ENCODE data around the gene ZNF408. TPM values are rescaled to one million over a fixed set of nuclear protein-coding genes. Genes with fewer than 3 reads are reported as not detected.

The ZNF408 gene
- total RNA-seq, 1 donor from 2014 or later: 14.9 TPM

DNA sequence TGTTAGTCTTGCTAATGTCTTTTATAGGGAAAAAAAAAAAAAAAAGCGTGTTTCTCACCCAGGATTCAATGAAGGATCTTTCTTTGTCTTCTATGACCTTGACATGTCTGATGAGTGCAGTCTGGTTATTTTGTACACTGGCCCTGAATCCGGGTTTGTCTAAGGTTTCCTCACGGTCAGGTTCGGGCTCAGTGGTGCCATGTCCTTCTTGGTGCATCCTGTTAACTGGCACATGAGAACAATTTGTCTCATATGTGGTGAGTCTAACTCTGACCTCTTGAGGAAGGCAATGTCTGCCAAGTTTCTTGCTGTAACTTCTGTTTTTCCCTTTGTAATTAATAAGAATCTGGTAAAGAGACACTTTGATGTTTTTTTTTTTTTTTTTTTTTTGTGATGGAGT is 30.7 kb downstream of the ZNF408 start:
- H3K4me1 Mint-ChIP-seq (ENCODE audit: unreplicated experiment): no peaks in the 10 kb centered on the region
- no peaks in the 10 kb centered on the region for H3K36me3 Mint-ChIP-seq
- no peak overlapping the region for H3K27ac Mint-ChIP-seq
- no peak overlapping the region for H3K4me3 Mint-ChIP-seq
- DNase-seq (ENCODE audit: extremely low spot score, unreplicated experiment): no peak
- H3K9me3 Mint-ChIP-seq: no peaks in the 10 kb centered on the region
- TF ChIP-seq, protein P1, sequence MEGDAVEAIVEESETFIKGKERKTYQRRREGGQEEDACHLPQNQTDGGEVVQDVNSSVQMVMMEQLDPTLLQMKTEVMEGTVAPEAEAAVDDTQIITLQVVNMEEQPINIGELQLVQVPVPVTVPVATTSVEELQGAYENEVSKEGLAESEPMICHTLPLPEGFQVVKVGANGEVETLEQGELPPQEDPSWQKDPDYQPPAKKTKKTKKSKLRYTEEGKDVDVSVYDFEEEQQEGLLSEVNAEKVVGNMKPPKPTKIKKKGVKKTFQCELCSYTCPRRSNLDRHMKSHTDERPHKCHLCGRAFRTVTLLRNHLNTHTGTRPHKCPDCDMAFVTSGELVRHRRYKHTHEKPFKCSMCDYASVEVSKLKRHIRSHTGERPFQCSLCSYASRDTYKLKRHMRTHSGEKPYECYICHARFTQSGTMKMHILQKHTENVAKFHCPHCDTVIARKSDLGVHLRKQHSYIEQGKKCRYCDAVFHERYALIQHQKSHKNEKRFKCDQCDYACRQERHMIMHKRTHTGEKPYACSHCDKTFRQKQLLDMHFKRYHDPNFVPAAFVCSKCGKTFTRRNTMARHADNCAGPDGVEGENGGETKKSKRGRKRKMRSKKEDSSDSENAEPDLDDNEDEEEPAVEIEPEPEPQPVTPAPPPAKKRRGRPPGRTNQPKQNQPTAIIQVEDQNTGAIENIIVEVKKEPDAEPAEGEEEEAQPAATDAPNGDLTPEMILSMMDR (conservative IDR thresholded peaks at IDR 0.05): no peak
- no peaks in the 10 kb centered on the region for H3K27me3 Mint-ChIP-seq

DNA sequence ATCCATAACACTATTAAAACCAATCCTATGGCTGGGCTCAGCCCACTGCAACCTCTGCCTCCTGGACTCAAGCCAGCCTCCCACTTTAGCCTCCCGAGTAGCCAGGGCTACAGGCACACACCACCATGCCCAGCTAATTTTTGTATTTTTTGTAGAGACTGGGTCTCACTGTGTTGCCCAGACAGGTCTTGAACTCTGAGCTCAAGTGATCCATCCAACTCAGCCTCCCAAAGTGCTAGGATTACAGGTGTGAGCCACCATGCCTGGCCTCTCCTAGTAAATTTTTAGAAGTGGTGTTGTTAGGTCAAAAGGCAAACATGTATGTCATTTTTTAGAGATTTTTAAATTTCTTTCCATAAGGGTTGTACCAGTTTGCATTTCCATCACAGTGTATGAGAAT is 32.4 kb downstream of the ZNF408 start:
- TF ChIP-seq, protein P1 (conservative IDR thresholded peaks at IDR 0.05): no peak
- DNase-seq (ENCODE audit: extremely low spot score, unreplicated experiment): no peak
- H3K27me3 Mint-ChIP-seq: no peaks in the 10 kb centered on the region
- no peaks in the 10 kb centered on the region for H3K36me3 Mint-ChIP-seq
- H3K27ac Mint-ChIP-seq: no peak overlapping the region
- no peak overlapping the region for H3K4me3 Mint-ChIP-seq
- H3K9me3 Mint-ChIP-seq: no peaks in the 10 kb centered on the region
- H3K4me1 Mint-ChIP-seq (ENCODE audit: unreplicated experiment): no peaks in the 10 kb centered on the region

GRCh38 chr11:46736146-46736545 is 35.3 kb downstream of the ZNF408 start:
- no peaks in the 10 kb centered on the region for H3K27me3 Mint-ChIP-seq
- H3K4me3 Mint-ChIP-seq: no peak overlapping the region
- no peaks in the 10 kb centered on the region for H3K9me3 Mint-ChIP-seq
- H3K27ac Mint-ChIP-seq: no peak overlapping the region
- no peak for DNase-seq (ENCODE audit: extremely low spot score, unreplicated experiment)
- TF ChIP-seq, protein P1 (conservative IDR thresholded peaks at IDR 0.05): no peak
- H3K4me1 Mint-ChIP-seq (ENCODE audit: unreplicated experiment): no peaks in the 10 kb centered on the region
- H3K36me3 Mint-ChIP-seq: peaks cover 3% of the 10 kb centered on the region

- no peaks in the 10 kb centered on the region for H3K4me1 Mint-ChIP-seq (ENCODE audit: unreplicated experiment)
- no peak overlapping the region for H3K4me3 Mint-ChIP-seq
- H3K36me3 Mint-ChIP-seq: peaks cover 5% of the 10 kb centered on the region
- H3K27me3 Mint-ChIP-seq: no peaks in the 10 kb centered on the region
- H3K9me3 Mint-ChIP-seq: no peaks in the 10 kb centered on the region
- DNase-seq (ENCODE audit: extremely low spot score, unreplicated experiment): no peak
- no peak overlapping the region for H3K27ac Mint-ChIP-seq
- TF ChIP-seq, protein P1 (conservative IDR thresholded peaks at IDR 0.05): no peak
Measured at GRCh38 chr11:46736615-46737014, 35.8 kb downstream of the ZNF408 start.

DNA sequence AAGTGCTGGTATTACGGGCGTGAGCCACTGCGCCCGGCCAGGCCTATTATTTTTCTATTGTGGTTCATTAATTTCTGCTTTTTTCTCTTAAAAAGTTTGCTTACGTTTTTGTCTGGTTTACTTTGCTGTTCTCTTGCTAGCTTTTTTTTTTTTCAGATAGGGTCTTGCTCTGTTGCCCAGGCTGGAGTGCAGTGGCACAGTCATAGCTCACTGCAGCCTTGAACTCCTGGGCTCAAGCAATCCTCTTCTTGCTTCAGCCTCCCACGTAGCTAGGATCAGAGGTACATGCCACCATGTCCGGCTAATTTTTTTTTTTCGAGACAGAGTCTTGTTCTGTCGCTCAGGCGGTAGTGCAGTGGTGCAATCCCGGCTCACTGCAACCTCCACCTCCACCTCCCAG is 36.9 kb downstream of the ZNF408 start:
- Mint-ChIP-seq H3K9me3 (no peaks in the 10 kb centered on the region), H3K36me3 (peaks cover 14% of the 10 kb centered on the region), H3K27me3 (no peaks in the 10 kb centered on the region), H3K4me3 (no peak overlapping the region), H3K27ac (no peak overlapping the region), H3K4me1 (ENCODE audit: unreplicated experiment) (no peaks in the 10 kb centered on the region)
- no peak for DNase-seq (ENCODE audit: extremely low spot score, unreplicated experiment)
- TF ChIP-seq, protein P1 (conservative IDR thresholded peaks at IDR 0.05): no peak

GRCh38 chr11:46738887-46739286 is 38.1 kb downstream of the ZNF408 start:
- no peak for DNase-seq (ENCODE audit: extremely low spot score, unreplicated experiment)
- H3K9me3 Mint-ChIP-seq: no peaks in the 10 kb centered on the region
- H3K27ac Mint-ChIP-seq: no peak overlapping the region
- no peaks in the 10 kb centered on the region for H3K4me1 Mint-ChIP-seq (ENCODE audit: unreplicated experiment)
- H3K27me3 Mint-ChIP-seq: no peaks in the 10 kb centered on the region
- TF ChIP-seq, protein P1 (conservative IDR thresholded peaks at IDR 0.05): no peak
- no peak overlapping the region for H3K4me3 Mint-ChIP-seq
- peaks cover 22% of the 10 kb centered on the region for H3K36me3 Mint-ChIP-seq

All from type B pancreatic cell (in vitro differentiated cells).